Stimulated activated CD4-positive, alpha-beta T cell treated with anti-CD3 and anti-CD28 coated beads, Interleukin-4, amount 100 ng/mL, for 24 hours (primary cell): Measurements from ENCODE around the gene CTXND2.
"Not testable (repeated sequence)": the region's sequence is repeated elsewhere in the genome, so short reads cannot be mapped to it uniquely, and the experiment has no call there.

ENCODE experiments used
- DNase-seq: peaks from one replicate; pipeline ENCODE4 v3.0.0-alpha.2; 2020

Gene CTXND2

DNA sequence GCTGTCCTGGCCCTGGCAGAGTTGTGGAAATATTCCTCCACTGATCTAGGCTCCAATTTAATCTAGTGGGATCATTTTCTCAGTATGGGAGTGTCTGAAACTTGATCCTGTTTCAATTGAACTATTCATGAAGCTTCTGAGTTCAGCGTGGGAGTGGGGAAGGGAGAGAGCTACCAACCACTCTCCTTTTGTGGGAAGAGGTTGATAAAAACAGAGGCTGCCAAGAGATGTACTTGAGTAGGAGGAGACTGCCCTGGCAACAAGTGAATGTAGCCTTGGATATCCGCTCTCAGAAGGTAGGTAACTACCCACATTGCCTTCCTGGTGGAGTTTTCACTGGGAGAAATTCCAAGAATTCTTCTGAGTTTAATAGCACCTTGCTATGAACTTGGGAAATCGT lies at the start of gene CTXND2:
CTXND2 (plus strand) TSS at position 119 of the 400 bp plus-strand sequence. CDS start 25,179 bp downstream, outside the sequence.
- no peak for DNase-seq

DNA sequence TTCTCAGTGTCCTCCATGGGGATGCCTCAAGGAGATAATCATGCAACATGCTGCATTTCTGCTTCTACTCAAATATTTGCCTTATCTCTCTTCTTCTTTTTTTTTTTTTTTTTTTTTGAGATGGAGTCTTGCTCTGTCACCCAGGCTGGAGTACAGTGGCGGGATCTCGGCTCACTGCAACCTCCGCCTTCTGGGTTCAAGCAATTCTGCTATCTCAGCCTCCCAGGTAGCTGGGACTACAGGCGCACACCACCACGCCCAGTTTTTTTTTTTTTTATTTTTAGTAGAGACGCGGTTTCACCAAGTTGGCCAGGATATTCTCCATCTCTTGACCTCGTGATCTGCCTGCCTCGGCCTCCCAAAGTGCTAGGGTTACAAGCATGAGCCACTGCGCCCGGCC lies 46.1 kb upstream of the CTXND2 start:
- DNase-seq: not testable (repeated sequence)

DNA sequence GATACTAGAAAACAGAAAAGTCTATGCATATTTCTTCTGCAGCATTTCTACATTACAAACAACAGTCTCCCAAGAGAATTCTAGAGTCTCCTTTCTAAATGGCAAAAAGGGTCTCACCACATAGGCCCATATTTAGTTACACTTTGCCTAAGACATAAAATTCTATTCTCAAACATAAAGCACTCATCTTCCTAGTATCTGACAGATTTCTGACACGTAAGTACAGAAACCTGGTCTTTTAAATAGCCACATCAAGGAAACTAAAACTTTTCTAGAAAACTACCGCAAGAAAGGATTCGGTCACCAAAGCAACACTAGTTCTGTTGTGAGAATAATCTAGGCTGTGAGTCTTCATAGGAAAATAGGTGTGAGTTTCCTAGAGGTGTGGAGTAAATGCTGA lies 45.3 kb upstream of the CTXND2 start:
- no peak for DNase-seq

DNA sequence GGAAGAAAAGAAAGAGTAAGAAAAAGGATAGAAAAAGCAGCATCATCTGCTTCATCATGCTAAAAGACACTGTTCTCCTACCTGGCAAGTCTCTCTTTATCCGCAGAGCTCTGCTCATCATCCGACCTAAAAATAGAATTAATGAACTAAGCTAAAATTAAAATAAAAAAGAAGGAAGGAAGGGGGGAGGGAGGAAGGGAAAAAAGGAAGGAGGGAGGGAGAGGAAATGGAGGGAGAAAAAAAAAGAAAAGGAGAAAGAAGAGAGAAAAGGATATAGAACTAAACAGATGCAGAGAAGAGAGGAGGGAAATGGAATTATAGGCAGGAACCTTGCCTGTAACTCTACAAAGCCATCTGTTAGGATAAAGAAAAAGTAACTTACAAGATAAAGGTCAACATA lies 44.6 kb upstream of the CTXND2 start:
- DNase-seq: no peak

DNA sequence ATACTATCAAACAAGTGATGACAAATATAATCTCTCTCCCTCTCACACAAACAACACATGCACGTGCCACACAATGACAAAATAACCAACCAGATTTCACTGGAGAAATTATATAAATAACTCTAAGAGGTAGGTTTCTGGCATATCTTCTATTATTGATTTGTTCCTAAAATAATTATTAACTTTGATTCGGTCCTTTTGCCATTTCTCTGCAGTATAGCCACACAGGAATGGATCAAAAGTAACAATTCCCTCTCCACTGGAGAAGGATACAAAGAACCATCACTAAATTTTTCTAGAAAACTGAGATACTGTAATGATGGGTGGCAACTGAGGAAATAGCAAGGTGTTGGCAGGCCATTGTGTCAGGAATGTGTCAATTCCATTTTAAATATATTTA lies 44.0 kb upstream of the CTXND2 start:
- no peak for DNase-seq

DNA sequence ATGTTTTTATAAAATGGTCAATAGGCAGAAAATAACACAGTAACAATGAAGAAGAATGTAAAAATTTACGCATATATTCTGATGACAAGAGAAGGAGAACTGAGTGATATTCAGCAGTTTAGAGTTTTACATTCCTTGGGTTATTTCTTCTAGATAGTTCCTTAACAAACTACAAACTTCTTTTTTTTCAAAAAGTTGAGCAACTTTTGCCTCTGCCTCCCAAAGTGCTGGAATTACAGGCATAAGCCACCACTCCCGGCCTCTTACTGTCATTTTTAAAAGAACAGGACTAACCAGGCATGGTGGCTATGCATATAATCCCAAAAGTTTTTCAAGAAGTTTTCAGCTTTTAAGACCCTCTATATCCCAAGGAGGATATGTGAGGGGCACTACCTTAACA lies 43.5 kb upstream of the CTXND2 start:
- DNase-seq: no peak

DNA sequence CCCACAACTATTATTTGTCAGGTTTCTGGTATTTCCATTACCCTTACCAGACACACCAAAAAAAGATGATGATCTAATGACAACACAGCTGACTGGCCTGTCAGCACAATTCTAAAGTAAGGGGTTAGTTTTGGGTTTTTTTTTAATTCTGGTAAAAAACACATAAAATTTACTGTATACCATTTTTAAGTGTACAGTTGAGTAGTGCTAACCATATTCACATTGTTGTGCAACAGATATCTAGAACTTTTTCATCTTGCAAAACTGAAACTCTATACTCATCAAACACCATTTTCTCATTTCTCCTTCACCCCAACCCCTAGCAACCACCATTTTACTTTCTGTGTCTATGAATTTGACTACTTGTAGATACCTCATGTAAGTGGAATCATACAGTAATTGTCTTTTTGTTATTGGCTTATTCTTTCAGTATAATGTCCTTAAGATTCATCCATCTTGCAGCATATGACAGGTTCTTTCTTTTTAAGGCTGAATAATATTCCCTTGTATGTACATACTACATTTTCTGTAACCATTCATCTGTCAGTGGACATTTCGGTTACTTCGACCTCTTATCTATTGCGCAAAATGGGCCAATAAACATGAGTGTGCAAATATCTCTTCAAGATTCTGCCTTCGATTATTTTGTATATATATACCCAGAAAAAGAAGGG lies 40.3 kb upstream of the CTXND2 start:
- no peak for DNase-seq

DNA sequence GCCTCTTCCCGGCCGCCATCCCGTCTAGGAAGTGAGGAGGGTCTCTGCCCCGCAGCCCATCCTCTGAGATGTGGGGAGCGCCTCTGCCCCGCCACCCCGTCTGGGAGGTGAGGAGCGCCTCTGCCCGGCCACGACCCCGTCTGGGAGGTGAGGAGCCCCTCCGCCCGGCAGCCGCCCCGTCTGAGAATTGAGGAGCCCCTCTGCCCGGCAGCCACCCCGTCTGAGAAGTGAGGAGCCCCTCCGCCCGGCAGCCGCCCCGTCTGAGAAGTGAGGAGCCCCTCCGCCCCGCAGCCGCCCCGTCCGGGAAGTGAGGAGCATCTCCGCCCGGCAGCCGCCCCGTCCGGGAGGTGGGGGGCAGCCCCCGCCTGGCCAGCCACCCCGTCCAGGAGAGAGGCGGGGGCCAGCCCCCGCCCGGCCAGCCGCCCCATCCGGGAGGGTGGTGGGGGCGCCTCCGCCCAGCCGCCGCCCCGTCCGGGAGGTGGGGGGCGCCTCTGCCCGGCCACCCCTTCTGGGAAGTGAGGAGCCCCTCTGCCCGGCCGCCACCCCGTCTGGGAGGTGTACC lies 36.1 kb upstream of the CTXND2 start:
- DNase-seq: not testable (repeated sequence)

DNA sequence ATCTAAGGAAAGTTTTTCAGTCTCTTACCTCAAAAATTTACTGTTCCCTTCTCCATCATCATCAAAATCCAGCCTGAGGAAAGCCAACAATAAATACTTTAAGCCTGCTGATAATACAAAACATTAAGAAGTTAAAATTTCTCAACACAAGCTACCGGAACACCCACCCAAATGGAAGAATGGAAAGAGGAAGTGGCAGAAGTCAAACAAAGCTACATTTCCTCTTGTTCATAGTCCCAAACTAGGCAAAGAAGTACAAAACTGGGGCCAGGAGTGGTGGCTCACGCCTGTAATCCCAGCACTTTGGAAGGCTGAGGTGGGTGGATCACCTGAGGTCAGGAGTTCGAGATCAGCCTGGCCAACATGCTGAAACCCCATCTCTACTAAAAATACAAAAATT lies 34.2 kb upstream of the CTXND2 start:
- not testable (repeated sequence) for DNase-seq

DNA sequence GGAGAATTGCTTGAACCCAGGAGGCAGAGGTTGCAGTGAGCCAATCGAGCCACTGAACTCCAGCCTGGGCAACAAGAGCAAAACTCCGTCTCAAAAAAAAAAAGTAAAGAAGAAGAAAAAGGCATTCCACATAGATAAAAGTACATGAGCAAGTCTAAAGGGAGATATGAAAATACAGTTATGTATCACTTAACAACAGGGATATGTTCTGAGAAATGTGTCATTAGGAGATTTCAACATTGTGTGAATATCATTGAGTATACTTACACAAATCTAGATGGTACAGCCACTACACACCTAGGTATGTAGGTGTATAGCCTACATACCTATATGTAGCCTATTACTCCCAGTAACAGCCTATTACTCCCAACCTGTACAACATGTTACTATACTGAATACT lies 23.2 kb upstream of the CTXND2 start:
- no peak for DNase-seq

DNA sequence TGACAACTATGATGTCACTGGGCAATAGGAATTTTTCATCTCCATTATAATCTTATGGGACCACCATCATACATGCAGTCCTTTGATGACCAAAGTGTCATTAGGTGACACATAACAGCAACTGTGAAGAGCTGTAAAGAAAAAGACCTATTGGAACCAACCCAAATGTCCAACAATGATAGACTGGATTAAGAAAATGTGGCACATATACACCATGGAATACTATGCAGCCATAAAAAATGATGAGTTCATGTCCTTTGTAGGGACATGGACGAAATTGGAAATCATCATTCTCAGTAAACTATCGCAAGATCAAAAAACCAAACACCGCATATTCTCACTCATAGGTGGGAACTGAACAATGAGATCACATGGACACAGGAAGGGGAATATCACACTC lies 22.7 kb upstream of the CTXND2 start:
- DNase-seq: not testable (repeated sequence)

DNA sequence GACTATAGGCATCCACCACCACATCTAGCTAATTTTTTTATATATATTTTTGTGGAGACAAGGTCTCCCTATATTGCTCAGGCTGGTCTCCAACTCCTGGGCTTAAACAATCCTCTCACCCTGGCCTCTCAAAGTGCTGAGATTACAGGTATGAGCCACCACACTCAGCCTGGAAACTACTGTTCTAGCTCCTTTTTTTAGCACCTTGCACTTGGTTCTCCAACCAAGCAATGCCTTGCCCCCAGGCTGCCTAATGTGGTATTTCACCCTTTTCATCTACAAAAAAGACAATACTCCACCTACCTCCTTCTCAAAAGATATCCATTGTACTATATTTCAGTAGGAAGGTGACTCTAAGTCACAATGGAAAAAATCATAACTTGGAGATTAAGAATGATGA lies 17.3 kb upstream of the CTXND2 start:
- no peak for DNase-seq

DNA sequence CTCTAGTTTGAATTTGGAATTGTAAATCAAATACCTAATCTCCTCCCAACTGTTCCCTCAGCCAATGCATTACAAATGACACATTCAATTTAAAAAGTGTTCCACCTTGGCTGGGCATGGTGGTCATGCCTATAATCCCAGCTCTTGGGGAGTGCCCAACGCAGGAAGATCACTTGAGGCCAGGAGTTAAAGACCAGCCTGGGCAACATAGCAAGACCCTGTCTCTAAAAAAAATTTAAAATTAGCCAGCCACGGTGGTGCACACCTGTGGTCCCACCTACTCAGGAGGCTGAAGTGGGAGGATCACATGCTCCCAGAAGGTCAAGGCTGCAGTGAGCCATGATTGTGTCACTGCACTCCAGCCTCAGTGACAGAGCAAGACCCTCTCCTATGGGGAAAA lies 14.4 kb upstream of the CTXND2 start:
- DNase-seq: no peak

DNA sequence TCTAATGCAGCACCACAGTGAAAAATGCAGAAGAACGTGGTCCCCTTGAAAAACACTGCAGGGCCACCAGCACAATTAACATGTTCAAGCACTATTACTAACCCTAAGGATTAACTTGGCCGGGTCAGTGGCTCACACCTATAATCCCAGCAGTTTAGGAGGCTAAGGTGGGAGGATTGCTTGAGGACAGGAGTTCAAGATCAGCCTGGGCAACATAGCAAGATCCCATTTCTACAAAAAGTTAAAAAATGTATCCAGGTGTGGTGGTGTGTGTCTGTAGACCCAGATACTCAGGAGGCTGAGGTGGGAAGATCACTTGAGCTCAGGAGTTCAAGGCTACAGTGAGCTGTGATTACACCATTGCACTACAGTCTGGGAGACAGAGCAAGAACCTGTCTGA lies 13.4 kb upstream of the CTXND2 start:
- DNase-seq: no peak

DNA sequence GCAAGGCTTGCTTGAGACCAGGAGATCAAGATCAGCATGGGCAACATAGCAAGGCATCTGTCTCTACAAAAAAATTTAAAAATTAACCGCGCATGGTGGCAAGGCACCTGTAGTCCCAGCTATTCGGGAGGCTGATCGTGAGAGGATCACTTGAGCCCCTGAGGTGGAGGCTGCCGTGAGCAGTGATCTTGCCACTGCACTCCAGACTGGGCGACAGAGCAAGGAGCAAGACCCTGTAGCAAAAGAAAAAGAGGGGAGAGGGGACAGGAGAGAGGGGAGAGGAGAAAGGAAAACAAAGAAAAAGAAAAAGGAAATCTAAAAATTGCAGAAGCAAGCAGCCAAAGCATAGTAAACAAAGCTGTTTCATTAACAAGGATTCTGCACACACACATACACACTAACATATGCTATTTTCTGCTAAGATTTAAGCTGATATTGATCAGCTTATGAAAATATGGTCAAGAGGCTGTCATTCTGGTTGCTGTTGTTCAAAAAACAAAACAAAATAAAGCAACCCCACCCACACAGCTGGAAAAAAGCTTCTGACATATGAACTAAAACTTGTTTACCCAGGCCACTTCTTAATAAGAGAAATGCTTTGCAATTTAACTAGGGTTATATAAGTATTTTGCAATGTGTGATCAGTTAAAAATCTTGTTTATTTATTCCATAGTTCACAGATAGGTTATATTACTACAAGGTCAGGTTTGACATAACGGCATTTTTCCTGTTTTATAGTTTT lies 12.3 kb upstream of the CTXND2 start:
- DNase-seq: no peak

DNA sequence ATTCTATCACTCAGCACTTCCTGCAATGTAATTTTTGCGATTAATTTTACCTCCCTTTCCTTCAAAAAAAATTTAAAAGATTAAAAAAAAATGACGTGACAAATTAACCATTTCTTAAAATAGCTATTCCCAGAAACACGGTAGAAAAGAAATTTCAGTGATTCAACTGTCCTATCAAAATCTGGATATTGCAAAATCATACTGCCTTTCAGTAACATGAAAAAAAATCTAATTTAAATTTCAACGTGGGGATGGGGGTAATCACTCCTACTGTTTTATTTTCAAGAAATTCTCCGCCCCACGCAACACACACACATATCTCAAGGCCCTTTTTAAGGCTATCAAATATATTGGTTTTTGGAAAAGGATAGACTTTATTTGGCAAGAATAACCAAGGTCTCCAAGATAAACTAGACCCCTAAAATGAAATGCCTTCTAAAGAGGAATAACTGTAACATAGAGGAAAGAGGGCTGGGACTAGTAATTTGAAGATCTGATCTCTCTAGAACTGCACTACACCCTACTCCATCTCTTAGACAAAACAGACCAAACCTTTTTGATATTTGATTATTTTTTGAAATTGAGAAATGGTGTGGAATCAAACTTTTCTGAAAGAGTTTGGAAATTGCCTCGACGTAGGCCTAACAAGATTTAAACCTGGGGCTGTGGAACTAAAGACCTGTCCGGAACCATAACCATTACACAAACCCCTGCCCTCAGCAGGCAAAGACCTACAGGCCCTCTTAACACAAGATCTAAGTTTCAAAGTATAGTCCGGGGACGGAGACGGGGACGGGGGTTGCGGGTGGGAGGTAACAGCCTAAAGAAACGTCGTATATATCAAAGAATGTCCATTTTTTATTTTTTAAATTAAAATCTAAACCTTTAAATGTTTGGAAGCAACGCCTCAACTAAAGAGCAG lies 11.5 kb upstream of the CTXND2 start:
- no peak for DNase-seq

DNA sequence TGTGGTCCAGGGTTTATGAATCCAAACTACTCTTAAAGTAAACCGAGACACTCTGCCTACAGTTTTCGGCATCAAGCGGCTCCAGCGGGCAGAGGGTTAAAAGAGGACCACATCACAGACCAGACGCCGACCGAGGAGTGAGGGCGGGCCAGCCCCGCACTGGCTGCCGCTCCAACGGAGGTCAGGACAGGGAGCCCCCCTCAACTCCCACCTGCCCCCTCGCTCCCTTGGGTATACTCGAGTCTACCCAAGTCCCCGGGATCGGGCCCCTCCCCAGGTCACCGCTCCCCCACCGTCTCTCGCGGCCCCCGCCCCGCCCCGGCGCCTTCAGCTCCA lies 10.8 kb upstream of the CTXND2 start:
- no peak for DNase-seq

DNA sequence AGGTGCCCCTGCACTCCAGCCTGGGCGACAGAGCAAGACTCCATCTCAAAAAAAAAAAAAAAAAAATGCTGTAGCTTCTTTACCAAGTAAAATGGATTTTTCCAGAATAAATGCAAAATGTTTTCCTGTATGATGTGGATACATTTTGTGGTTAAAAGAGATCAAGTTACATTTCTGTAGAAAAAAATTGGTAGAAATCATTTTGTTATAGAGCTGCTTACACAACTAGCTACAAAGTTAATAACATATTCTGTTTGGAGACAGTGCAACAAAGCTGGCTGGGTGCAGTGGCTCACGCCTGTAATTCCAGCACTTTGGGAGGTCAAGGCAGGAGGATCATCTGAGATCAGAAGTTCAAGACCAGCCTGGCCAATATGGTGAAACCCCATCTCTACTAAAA lies 8.0 kb upstream of the CTXND2 start:
- DNase-seq: not testable (repeated sequence)

DNA sequence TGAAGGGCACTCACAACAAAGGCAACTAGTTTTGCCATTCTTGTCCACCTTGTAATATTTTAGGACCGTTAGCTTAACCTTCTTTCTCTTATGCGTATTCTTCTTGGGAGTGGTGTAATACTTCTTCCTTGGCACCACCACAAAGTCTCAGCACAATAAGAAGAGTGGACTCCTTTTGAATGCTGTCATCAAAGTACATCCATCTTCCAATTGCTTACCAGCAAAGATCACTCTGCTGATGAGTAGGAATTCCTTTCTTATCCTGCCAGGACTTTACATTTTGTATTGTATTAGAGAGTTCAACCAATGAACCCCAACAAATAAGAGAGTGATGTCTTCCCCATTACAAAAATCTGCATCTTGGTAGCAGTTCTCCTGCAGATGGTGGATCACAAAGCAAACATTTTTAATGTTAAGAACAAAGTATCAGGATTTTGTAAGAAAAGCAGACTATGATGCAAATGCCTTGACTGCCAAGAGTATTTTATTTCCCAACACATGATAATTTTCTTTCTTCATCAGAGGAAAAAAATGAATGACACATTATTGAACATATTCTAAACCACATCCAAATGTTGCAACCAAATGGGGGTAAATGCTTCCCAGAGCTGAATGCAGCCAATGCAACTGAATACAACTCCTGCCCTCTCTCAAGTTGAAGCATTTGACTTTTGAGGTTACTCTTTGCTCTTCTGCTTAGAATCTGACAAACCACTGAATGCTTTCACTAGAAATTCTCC lies 5.4 kb upstream of the CTXND2 start:
- no peak for DNase-seq

DNA sequence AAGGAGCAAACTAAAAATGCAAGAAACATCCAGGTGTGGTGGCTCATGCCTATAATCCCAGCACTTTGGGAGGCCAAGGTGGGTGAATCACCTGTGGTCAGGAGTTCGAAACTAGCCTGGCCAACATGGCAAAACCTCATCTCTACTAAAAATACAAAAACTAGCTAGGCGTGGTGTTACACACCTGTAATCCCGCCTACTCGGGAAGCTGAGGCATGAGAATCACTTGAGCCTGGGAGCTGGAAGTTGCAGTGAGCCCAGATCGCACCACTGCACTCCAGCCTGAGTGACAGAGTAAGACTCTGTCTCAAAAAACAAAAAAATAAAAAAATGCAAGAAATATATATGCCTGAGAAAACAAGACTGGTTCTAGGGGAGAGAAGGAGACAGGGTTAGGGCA lies 3.8 kb upstream of the CTXND2 start:
- DNase-seq: not testable (repeated sequence)

DNA sequence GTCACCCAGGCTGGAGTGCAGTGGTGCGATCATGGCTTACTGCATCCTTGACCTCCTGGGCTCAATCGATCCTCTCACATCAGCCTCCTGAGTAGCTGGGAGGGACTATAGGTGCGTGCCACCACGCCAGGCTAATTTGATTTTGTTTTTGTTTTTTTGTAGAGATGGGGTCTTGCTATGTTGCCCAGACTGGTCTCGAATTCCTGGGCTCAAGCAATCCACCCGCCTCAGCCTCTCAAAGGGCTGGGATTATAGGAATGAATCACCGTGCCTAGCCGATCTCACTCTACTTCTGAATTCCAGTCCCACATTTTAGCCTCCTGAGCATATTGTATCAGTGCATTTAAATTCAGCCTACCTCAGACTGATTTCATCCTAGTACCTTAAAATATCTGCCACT lies 1.8 kb downstream of the CTXND2 start:
- DNase-seq: no peak

DNA sequence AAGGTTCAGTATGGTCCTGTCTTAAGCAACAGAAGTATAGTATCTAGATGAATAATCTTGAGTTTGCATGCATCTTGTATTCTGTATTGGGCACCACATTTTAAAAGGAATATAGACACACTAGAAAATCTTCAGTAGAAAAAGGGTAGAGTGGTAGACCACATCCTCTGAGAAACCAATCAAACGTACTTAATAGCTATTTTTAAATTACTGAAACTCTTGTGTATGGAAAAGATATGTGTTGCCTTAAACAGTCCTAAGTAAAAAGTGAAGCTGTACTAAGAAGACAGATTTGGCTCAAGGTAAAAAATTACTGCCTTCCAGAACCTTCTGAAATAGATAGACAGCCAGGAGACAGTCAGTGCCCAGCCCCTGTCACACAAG lies 3.1 kb downstream of the CTXND2 start:
- DNase-seq: no peak
